Stimulated activated CD4-positive, alpha-beta T cell treated with anti-CD3 and anti-CD28 coated beads, Interleukin-4, amount 100 ng/mL, for 48 hours (primary cell): Measurements from ENCODE around the gene MFF.
A peak's percentile ranks its signal among the peaks of the same experiment; 100 is the strongest.
"Not testable (repeated sequence)": the region's sequence is repeated elsewhere in the genome, so short reads cannot be mapped to it uniquely, and the experiment has no call there.

Source experiments
- DNase-seq, 2 donors: peaks; one replicate each; pipeline ENCODE4 v3.0.0-alpha.2; 2020; ENCODE audit warnings: low read depth in 2 of 2

The MFF gene

DNA sequence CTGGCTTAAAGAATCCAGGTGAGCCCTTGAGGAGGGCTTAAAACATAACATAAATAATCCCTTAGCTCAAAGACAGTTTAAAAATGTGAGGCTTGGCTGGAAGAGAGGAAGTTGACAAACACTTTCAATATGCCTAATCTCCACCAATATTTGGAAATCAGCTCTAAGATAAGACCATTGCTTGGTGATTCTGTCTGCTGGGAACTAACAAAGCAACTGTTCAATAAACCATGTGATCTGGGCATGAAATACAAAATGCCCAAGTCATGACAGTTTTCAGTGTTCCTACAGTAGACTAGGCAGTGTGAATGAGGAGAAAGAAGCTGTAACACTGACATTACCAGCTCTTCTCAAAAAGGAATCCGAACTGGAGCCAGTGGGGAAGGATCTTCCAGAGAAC, 10.7 kb downstream of the MFF start:
- DNase-seq, result no peak

DNA sequence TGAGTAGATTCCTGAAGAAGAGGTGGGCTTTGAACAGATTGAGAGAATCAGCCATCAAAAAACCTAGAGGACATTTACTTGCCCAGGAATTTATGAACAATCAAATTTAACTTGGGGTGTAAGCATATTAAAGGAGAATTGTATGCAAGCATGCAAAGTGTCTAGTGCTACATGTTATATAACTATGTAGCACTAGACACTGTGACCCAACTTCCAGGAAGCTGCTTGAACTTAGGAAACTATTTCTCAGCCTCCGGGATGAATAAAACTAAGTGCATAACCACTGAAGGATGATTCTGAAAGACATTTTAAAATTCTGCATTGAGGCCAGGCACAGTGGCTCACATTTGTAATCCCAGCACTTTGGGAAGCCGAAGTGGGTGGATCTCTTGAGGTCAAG, 12.4 kb downstream of the MFF start:
- DNase-seq, result no peak

DNA sequence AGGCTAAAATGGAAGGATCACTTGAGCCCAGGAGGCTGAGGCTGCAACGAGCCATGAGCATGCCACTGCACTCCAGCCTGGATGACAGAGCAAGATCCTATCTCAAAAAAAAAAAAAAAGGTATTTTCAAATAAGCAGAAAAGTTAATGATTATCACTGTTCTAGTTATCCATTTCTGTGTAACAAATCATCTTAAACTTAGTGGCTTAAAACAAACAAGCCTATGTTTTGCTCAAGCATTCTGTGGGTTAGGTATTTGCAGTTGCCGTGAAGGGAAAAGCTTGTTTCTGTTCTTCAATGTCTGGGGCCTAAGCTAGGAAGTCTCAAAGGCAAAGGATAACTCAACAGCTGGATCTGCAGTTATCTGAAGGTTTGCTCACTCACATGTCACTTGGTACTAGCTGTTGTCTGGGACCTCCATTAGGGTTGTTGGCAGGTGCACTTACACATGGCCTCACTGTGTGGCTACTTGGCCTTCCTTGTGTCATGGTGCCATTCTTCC, 14.1 kb downstream of the MFF start:
- no peak for DNase-seq

DNA sequence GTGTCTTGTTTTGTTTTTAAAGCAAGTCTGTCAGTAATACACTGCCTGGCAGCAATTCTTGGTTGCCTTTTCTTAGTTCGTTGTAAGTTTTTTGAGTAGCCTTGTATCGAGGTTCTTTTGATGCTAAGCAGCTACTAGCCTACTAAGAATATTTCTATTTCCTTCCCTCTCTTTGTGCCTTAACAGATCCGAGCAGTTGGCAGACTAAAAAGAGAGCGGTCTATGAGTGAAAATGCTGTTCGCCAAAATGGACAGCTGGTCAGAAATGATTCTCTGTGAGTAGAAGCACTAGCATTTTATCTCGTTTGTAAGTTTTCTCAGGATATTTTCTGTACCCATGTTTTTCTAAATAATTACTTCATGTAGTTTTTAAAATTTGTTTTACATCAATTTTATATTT, 15.1 kb downstream of the MFF start:
- no peak for DNase-seq

DNA sequence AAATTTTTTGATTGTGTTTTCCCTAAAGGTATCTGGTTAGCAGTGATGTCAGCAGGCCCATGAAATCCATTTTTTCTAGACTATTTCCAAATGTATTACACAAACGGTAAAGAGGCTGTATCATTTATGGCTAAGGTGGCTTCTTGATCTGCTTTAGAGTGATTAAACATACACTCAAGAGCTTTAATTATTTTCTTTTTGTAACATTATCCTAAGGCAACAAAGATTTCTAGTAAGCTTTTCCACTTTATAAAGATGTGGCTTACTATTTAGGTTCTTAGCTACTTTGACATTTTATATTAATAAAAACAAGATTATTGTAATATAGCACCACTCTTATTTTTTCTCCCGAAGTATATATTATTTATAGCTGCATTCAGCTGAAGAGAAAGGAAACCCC, 16.5 kb downstream of the MFF start:
- DNase-seq, result no peak

DNA sequence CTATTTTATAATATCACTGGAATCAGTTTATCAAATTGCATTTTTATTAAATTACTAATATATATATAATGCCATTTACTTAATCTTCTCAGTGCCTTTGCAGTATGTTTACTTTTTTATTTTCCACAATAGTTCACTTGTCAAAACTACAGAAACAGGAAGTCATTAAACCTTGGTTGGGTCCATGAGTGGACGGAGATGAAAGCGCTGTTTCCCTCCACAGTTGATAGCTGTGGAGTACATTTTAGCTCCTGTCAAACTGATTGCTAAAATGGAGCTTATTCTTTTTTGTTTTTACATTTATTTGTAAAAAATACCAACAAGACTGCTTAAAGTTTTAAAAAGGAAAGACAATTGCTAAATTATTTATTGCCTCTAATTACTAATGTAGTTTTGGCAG, 19.2 kb downstream of the MFF start:
- no peak for DNase-seq

DNA sequence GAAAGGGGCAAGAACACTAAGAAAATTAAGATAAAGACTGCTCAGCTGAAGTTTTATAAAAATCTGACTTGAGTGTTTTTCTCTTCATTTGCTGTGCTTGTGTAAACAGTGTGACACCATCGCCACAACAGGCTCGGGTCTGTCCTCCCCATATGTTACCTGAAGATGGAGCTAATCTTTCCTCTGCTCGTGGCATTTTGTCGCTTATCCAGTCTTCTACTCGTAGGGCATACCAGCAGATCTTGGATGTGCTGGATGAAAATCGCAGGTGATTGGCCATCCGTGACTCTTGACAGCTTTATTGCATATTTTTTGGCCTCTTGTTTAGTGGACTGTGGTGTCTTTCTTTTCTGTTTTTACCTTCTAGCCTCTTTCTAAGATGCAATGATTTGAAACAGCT, 22.1 kb downstream of the MFF start:
- no peak for DNase-seq

DNA sequence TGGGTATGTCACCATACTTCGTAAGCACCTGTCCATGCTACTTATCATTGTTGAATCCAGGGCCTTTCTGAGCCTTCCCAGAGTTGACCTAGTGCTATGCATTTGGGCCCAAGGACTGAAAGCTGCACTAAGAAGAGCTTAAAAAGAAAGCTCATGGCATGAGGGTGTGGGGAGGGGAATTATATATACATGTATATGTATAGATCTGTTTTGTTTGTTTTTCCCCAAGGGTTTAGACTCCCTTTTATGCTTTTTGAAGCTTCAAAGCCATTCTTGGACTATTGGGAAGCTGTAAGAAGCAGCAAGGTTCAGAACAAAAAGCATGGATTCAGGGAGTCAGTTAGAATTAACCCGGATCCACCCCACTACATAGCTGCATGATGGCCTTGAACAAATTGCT, 23.3 kb downstream of the MFF start:
- DNase-seq, result no peak

DNA sequence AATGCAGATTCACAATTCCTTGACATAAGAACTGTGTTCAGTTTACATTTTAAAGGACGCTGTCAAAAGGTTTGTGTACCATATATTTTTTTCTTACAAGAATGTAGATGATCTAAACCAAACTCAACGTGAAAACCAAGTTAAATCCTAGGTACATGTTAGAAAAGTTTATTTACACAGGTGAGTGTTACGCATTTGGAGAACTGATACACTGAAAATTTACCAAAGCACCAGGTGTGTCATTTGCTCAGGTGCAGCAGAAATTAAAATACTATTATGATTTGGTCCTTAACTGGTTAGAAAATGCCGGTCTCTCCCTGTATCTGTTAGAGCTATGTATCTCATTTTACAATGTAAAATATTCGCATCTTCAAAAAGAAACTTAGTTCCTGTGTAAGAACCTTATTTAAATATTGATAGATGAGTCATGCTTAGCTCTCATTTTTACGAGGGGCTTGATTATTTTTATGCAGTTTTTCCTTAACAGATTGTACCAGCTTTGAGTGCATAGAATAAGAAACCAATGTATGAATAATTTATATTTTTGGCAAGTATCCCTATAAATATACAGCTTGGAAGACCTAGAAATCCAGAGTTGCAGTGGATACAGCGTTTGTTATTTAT, 25.1 kb downstream of the MFF start:
- no peak for DNase-seq

DNA sequence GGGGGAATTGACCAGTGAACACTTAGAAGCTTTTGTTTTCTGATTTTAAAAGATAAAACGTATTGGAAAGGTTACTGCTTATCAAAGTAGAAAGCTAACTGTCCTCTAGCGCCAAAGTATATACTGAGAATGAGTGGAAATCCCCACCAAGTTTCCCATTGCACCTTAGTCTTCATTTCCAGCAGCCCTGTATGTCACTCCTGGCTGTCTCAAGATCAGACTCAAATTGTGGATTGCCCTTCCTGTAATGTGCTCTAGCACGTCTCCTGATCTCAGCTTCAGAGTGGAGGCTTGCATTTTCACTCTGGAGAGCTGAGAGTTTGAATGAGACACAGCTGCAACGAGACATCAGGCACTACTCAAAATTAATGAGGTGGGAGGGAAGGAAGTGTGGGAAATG, 26.6 kb downstream of the MFF start:
- no peak for DNase-seq

DNA sequence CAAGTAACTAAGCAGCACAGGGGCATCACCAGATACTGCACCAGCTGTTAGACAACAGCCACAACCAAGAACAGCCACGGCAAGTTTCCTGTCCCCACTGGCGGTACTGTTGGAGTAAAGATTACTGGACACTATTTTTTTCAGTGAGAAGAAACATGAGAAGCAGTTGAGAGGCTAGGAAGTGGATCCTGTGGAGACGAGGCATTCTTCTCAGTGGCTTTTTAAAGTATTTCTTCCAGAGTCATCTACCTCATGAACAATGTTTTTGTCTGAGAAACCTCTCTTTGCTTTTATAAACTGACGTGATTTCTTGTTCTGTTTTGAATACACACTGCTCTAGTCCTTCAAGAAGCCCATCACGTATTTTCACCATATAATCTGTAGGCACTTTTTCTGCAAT, 35.3 kb downstream of the MFF start:
- DNase-seq, result no peak

DNA sequence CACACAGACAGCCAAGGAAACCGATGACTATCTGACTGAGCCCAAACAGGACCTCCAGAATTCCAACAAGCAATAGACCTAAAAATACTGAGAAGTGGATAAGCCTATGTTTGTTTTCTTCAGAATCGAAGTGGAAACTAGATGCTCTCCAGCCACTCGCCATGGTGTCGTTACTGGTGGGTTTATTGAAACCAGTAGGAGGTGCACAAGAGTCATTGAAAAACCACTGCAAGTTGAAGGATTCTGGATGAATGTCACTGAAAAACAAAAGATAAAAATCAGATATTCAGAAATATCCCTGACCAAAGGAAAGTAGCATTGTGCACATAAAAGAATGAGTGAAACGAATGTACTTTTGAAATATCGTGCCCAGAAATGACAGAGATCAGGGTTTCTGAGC, 38.7 kb downstream of the MFF start:
- DNase-seq, result no peak

DNA sequence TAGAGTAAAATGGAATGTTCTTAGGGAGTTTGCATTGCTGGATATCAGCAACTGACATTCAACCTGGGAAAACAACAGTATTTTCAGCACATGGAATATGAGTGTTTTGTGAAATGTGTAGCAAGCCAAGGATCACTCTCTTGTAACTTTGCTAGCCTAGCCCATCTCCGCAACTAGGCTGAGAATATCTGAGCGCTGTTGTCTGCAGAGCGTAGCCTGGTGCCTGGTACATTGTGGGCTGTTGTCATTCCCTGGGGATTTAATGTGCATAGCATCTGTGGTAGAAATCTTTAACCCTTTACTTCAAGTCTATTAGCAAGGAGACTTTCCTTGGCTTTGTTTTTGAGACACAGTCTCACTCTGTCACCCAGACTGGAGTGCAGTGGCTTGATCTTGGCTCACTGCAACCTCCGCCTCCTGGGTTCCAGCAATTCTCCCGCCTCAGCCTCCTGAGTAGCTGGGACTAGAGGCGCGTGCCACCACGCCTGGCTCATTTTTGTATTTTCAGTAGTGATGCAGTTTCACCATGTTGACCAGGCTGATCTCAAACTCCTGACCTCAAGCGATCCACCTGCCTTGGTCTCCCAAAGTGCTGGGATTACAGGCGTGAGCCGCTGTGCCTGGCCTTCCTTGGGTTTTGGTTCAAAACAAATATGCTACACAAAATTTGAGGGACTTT, 39.7 kb downstream of the MFF start:
- not testable (repeated sequence) for DNase-seq

DNA sequence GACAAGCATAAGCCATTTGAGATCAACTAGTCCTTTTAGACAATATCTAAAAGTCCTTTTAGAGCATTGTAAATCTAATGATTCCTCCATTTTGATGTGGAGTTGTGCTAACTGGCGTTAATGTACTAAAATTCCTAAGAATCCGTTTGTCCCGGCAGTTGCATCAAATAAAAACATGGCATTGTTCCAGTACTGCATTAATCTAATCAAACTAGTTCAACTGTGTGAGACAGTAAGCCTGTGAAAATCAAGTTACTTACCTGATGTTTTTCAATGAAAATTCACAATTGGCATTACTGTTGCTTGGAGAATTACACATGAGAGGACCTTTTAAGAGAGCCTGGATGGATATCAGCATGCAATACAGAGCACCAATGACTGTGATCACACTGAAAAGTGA, 40.8 kb downstream of the MFF start:
- no peak for DNase-seq

DNA sequence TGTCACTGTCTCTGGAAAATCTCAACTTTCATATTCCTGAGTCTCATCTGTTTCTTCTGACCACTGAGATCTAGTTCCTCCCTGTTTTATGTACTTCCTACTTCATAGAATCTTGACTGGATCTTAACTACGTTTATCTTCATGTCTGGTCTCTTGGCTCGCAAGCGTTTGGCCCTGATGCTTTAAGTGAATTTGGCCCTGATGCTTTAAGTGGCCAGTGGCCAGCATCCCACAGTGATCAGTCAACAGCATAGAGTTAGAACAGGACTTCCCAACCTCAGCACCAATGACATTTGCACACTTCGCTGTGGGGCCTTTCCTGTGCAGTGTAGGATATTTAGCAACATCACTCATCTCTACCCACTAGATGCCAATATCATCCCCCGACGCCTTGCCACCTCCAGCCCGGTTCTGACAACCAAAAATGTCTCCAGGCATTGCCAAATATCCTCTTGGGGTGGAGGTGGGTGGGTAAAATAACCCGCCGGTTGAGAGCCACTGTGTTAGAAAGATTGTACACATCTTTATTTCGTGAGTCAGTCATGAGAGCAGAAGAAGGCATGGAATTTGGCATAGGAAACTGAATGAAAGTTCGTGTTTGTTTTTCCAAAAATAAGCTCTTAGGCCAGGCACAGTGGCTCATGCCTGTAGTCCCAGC, 41.8 kb downstream of the MFF start:
- DNase-seq, result no peak

DNA sequence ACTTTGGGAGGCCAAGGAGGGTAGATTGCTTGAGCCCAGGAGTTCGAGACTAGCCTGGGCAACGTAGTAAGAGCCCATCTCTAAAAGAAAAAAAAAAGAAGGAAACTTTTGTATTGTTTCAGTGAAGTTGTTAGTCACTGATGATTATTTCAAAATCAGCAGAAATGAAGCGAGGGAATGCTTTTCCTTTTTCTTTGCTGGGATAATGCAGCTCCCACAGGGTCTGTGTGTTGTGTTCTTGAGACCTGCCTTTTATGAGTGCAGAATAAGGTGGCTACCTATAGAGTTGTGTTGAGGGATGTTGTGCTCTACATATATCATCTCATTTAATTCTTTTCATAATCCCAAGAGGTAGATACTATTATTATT, 42.4 kb downstream of the MFF start:
- DNase-seq, result no peak

DNA sequence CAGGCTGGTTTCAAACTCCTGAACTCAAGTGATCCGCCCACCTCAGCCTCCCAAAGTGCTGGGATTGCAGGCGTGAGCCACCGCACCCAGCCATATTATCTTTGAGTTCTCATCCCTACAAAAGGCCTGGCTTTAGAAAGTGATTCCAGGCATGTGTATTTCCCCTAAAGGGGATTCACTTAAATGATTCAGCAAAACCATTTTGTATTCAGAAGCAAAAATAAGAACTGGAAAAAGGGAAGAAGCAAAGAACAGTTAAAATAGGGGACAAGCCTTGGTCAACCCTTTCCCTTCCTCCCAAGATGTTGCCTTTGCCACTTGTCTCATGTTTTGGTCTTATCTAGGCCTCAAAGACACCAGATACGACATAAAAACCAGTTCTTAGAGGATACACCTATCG, 43.5 kb downstream of the MFF start:
- no peak for DNase-seq

DNA sequence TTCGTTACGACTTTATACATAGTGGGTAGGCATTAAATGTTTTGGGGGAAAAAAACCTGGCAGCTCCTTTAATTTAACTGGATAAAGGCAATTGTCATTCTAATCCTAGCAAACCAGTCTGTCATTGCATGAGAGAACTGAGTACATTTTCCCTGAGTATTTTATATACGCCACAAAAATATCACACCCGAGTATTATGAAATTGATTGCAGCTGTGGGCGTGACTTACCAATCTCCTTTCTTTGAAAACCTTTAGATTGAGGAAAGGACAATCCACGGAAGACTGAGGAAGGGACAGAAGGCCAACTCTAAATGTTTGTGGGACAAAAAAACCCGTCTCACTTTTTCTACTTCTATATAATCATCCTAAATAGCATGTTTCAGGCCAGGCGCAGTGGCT, 45.0 kb downstream of the MFF start:
- no peak for DNase-seq

DNA sequence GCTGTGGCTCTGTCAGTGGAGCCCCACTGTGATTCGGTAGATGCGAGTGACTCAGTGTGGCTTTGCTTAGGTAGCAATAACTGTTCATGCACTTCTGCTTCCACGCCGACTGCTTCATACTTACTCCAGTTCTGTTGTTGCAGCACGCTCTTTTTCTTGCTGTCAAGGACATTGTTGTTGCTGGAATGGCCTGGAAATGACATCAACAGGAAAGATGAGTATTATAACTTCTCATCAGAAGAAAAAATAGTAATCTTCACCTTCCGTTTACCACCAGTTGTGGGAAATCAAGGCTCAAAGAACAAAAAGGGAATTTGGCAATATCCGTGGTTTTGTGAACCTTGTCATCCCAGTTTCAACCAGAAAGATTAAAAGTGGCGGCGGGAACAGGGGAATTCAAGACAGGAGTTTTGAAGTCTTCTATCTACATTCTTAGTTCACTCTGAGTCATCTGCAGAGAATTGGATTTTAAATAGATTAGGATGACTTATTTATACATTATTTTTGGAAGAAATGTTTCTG, 45.8 kb downstream of the MFF start:
- no peak for DNase-seq

DNA sequence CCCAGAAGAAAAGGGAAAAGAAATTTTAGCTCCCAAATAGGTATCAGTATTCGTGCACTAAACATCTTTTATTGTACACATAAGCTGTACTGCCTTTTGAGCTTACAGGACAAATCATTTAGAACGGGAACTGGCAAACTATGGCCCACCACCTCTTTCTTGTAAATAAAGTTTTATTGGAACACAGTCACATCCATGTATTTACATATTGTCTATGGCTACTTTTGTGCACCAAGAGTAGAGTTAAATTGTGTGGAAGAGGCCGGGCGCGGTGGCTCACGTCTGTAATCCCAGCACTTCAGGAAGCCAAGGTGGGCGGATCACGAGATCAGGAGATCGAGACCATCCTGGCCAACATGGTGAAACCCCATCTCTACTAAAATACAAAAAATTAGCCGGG, 48.3 kb downstream of the MFF start:
- no peak for DNase-seq

DNA sequence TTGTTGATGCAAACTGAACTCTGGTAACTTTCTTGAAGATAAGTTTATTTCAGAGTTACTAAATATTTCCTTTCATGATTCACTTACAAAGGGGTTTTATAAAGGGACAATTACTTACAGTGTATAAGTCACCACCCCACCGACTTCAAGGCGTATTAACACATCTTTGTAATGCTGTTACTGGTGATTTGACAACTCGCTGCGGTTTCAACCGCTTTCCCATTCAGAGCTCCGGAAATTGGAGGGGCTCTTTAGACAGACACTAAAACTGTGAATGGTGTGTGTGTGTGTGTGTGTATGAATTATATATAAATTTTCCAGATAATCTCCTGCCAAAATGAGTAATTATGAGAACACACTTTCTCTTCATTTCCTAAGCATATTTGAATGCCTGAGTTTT, 49.1 kb downstream of the MFF start:
- peak in 1 of 2 donors; percentile 30 for DNase-seq

DNA sequence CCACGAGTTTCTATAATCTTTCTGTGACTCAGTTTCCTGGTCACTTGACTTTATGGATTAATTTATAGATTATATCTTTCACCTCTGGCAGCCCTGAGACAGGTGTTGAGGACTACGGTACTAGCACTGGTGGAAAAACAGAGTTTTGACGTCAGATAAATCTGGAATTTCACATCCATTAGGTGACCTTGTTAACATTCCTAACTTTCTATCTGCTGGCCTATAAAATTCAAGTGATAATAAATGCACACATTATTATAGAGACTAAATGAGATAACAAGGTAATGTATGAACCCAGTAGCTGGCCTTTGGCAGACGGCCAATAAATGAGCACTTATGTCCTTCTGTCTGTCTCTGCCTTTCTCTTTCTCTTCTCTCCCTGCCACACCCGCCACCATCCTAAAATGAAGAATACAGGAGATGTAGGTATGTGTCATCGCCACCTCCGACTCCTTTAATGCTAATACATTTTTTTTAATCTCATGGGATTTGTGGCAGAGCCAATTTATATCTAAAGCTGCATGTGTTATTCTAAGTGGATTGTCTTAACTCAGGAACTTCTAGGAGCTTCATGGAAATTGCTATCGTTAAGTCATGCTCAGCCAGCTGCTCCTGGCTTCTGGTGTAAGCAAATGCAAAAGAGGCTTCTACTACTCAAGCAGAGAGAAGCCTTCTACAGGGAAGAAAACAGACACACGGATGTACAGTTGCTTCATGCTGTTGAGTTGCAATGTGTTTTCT, 51.8 kb downstream of the MFF start:
- DNase-seq, result no peak
